WTC11 (cell line): ENCODE measurements around the gene MYCBP2. TPM values are rescaled to one million over a fixed set of nuclear protein-coding genes. Genes with fewer than 3 reads are reported as not detected.

Experiments
- total RNA-seq: library from RNA; stranded (reverse); gene quantifications from 3 replicates; pipeline ENCODE4 v1.2.3, GENCODE V29; 2021
- TF ChIP-seq, protein P1 (sequence below): sonication (generic); formaldehyde crosslinking; IDR thresholded peaks from 2 replicates; pipeline ENCODE4 v1.8.0; 2023; ENCODE audit warnings: missing genetic modification reagents
- TF ChIP-seq, protein P2 (sequence below): sonication (generic); formaldehyde crosslinking; IDR thresholded peaks from 2 replicates; pipeline ENCODE4 v1.8.0; 2022; ENCODE audit warnings: mild to moderate bottlenecking, missing genetic modification reagents
- TF ChIP-seq, protein P3 (sequence below): fragments of 250-450 bp; sonication (Bioruptor Pico); IDR thresholded peaks from 2 replicates; pipeline ENCODE4 v1.9.0; 2021; ENCODE audit warnings: mild to moderate bottlenecking
- TF ChIP-seq, protein P4 (sequence below): fragments of 250-450 bp; sonication (Bioruptor Pico); IDR thresholded peaks from 2 replicates; pipeline ENCODE4 v1.9.0; 2021; ENCODE audit warnings: moderate library complexity, mild to moderate bottlenecking, inconsistent platforms, borderline replicate concordance
- TF ChIP-seq, protein P5 (sequence below): fragments of 250-450 bp; sonication (Bioruptor Pico); IDR thresholded peaks from 2 replicates; pipeline ENCODE4 v1.9.0; 2021; ENCODE audit warnings: mild to moderate bottlenecking
- TF ChIP-seq, protein P6 (sequence below): fragments of 250-450 bp; sonication (Bioruptor Pico); IDR thresholded peaks from 2 replicates; pipeline ENCODE4 v2.1.2; 2022; ENCODE audit warnings: mild to moderate bottlenecking, moderate library complexity
- TF ChIP-seq, protein P7 (sequence below): sonication (generic); formaldehyde crosslinking; IDR thresholded peaks from 2 replicates; pipeline ENCODE4 v1.8.0; 2022; ENCODE audit warnings: missing genetic modification reagents
- TF ChIP-seq, protein P8 (sequence below): fragments of 250-450 bp; sonication (Bioruptor Pico); IDR thresholded peaks from 2 replicates; pipeline ENCODE4 v1.9.0; 2021; ENCODE audit warnings: mild to moderate bottlenecking, borderline replicate concordance

The MYCBP2 gene
- total RNA-seq, 1 experiment from 2014 or later, result 54.3 TPM

DNA sequence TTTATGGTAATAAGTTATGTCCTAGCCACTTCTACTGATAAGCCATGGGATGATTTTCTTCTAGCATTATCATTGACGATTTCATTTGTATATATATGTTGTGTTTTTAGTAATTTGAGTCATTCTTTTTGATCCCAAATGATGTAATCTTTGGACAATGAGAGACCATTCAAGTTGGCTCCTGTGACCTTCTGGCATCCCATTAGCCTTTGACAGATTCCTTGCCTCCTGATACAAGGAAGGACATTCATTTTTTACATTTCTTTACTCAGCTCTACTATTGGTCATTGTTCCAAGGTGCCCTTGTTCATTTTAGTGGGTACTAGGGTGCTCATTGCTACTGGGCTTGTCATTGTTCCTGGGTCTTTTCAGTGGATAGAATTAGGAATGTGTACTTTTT is 35.3 kb upstream of the MYCBP2 start (continued):
- TF ChIP-seq, protein P1, sequence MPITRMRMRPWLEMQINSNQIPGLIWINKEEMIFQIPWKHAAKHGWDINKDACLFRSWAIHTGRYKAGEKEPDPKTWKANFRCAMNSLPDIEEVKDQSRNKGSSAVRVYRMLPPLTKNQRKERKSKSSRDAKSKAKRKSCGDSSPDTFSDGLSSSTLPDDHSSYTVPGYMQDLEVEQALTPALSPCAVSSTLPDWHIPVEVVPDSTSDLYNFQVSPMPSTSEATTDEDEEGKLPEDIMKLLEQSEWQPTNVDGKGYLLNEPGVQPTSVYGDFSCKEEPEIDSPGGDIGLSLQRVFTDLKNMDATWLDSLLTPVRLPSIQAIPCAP (CRISPR knock-in tag), result no peak
- TF ChIP-seq, protein P2, sequence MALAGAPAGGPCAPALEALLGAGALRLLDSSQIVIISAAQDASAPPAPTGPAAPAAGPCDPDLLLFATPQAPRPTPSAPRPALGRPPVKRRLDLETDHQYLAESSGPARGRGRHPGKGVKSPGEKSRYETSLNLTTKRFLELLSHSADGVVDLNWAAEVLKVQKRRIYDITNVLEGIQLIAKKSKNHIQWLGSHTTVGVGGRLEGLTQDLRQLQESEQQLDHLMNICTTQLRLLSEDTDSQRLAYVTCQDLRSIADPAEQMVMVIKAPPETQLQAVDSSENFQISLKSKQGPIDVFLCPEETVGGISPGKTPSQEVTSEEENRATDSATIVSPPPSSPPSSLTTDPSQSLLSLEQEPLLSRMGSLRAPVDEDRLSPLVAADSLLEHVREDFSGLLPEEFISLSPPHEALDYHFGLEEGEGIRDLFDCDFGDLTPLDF (CRISPR knock-in tag), result no peak
- TF ChIP-seq, protein P3, sequence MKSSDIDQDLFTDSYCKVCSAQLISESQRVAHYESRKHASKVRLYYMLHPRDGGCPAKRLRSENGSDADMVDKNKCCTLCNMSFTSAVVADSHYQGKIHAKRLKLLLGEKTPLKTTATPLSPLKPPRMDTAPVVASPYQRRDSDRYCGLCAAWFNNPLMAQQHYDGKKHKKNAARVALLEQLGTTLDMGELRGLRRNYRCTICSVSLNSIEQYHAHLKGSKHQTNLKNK (CRISPR knock-in tag), result no peak
- TF ChIP-seq, protein P4, sequence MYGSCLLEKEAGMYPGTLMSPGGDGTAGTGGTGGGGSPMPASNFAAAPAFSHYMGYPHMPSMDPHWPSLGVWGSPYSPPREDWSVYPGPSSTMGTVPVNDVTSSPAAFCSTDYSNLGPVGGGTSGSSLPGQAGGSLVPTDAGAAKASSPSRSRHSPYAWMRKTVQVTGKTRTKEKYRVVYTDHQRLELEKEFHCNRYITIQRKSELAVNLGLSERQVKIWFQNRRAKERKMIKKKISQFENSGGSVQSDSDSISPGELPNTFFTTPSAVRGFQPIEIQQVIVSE (CRISPR knock-in tag), result no peak
- TF ChIP-seq, protein P5, sequence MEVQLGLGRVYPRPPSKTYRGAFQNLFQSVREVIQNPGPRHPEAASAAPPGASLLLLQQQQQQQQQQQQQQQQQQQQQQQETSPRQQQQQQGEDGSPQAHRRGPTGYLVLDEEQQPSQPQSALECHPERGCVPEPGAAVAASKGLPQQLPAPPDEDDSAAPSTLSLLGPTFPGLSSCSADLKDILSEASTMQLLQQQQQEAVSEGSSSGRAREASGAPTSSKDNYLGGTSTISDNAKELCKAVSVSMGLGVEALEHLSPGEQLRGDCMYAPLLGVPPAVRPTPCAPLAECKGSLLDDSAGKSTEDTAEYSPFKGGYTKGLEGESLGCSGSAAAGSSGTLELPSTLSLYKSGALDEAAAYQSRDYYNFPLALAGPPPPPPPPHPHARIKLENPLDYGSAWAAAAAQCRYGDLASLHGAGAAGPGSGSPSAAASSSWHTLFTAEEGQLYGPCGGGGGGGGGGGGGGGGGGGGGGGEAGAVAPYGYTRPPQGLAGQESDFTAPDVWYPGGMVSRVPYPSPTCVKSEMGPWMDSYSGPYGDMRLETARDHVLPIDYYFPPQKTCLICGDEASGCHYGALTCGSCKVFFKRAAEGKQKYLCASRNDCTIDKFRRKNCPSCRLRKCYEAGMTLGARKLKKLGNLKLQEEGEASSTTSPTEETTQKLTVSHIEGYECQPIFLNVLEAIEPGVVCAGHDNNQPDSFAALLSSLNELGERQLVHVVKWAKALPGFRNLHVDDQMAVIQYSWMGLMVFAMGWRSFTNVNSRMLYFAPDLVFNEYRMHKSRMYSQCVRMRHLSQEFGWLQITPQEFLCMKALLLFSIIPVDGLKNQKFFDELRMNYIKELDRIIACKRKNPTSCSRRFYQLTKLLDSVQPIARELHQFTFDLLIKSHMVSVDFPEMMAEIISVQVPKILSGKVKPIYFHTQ (CRISPR knock-in tag), result no peak
- TF ChIP-seq, protein P6, sequence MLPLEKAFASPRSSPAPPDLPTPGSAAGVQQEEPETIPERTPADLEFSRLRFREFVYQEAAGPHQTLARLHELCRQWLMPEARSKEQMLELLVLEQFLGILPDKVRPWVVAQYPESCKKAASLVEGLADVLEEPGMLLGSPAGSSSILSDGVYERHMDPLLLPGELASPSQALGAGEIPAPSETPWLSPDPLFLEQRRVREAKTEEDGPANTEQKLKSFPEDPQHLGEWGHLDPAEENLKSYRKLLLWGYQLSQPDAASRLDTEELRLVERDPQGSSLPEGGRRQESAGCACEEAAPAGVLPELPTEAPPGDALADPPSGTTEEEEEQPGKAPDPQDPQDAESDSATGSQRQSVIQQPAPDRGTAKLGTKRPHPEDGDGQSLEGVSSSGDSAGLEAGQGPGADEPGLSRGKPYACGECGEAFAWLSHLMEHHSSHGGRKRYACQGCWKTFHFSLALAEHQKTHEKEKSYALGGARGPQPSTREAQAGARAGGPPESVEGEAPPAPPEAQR, result no peak
- TF ChIP-seq, protein P7, sequence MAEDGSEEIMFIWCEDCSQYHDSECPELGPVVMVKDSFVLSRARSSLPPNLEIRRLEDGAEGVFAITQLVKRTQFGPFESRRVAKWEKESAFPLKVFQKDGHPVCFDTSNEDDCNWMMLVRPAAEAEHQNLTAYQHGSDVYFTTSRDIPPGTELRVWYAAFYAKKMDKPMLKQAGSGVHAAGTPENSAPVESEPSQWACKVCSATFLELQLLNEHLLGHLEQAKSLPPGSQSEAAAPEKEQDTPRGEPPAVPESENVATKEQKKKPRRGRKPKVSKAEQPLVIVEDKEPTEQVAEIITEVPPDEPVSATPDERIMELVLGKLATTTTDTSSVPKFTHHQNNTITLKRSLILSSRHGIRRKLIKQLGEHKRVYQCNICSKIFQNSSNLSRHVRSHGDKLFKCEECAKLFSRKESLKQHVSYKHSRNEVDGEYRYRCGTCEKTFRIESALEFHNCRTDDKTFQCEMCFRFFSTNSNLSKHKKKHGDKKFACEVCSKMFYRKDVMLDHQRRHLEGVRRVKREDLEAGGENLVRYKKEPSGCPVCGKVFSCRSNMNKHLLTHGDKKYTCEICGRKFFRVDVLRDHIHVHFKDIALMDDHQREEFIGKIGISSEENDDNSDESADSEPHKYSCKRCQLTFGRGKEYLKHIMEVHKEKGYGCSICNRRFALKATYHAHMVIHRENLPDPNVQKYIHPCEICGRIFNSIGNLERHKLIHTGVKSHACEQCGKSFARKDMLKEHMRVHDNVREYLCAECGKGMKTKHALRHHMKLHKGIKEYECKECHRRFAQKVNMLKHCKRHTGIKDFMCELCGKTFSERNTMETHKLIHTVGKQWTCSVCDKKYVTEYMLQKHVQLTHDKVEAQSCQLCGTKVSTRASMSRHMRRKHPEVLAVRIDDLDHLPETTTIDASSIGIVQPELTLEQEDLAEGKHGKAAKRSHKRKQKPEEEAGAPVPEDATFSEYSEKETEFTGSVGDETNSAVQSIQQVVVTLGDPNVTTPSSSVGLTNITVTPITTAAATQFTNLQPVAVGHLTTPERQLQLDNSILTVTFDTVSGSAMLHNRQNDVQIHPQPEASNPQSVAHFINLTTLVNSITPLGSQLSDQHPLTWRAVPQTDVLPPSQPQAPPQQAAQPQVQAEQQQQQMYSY (CRISPR knock-in tag), result no peak
- TF ChIP-seq, protein P8, sequence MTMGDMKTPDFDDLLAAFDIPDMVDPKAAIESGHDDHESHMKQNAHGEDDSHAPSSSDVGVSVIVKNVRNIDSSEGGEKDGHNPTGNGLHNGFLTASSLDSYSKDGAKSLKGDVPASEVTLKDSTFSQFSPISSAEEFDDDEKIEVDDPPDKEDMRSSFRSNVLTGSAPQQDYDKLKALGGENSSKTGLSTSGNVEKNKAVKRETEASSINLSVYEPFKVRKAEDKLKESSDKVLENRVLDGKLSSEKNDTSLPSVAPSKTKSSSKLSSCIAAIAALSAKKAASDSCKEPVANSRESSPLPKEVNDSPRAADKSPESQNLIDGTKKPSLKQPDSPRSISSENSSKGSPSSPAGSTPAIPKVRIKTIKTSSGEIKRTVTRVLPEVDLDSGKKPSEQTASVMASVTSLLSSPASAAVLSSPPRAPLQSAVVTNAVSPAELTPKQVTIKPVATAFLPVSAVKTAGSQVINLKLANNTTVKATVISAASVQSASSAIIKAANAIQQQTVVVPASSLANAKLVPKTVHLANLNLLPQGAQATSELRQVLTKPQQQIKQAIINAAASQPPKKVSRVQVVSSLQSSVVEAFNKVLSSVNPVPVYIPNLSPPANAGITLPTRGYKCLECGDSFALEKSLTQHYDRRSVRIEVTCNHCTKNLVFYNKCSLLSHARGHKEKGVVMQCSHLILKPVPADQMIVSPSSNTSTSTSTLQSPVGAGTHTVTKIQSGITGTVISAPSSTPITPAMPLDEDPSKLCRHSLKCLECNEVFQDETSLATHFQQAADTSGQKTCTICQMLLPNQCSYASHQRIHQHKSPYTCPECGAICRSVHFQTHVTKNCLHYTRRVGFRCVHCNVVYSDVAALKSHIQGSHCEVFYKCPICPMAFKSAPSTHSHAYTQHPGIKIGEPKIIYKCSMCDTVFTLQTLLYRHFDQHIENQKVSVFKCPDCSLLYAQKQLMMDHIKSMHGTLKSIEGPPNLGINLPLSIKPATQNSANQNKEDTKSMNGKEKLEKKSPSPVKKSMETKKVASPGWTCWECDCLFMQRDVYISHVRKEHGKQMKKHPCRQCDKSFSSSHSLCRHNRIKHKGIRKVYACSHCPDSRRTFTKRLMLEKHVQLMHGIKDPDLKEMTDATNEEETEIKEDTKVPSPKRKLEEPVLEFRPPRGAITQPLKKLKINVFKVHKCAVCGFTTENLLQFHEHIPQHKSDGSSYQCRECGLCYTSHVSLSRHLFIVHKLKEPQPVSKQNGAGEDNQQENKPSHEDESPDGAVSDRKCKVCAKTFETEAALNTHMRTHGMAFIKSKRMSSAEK (CRISPR knock-in tag), result no peak
